NOMO-1 (cell line): ENCODE measurements around the gene KCNQ1.
A peak's percentile ranks its signal among the peaks of the same experiment; 100 is the strongest.

ENCODE experiments used
- DNase-seq, 2 experiments: peaks; one replicate each; lab custom pipeline; 2025; ENCODE audit not compliant: unreplicated experiment in 2 of 2; lab: John Stamatoyannopoulos, UW

Gene KCNQ1

GRCh38 chr11:2859699-2860037, 414.9 kb downstream of the KCNQ1 start:
- DNase-seq = no peak

- DNase-seq = peak; percentile 27 to 56
Observed at GRCh38 chr11:2860636-2861035, 415.8 kb downstream of the KCNQ1 start.

- DNase-seq = no peak
Observed at GRCh38 chr11:2862395-2863275, 417.8 kb downstream of the KCNQ1 start.

- DNase-seq = no peak
Observed at GRCh38 chr11:2863276-2863618, 418.4 kb downstream of the KCNQ1 start.

- no peak for DNase-seq
Observed at GRCh38 chr11:2864901-2865300, 420.1 kb downstream of the KCNQ1 start.

GRCh38 chr11:2865922-2866577, 421.2 kb downstream of the KCNQ1 start:
- no peak for DNase-seq

- DNase-seq = no peak
Observed at GRCh38 chr11:2867142-2867541, 422.3 kb downstream of the KCNQ1 start.

GRCh38 chr11:2867722-2868505, 423.1 kb downstream of the KCNQ1 start:
- no peak for DNase-seq

GRCh38 chr11:2868506-2869133, 423.8 kb downstream of the KCNQ1 start:
- no peak for DNase-seq

- no peak for DNase-seq
Observed at GRCh38 chr11:2869134-2869526, 424.3 kb downstream of the KCNQ1 start.

GRCh38 chr11:2869561-2870427, 425.0 kb downstream of the KCNQ1 start:
- DNase-seq = no peak

GRCh38 chr11:2870460-2870859, 425.7 kb downstream of the KCNQ1 start:
- DNase-seq = no peak

- DNase-seq = no peak
Observed at GRCh38 chr11:2870969-2871680, 426.3 kb downstream of the KCNQ1 start.

GRCh38 chr11:2874963-2875362, 430.2 kb downstream of the KCNQ1 start:
- no peak for DNase-seq

GRCh38 chr11:2877474-2877873, 432.7 kb downstream of the KCNQ1 start:
- no peak for DNase-seq

- DNase-seq = no peak
Observed at GRCh38 chr11:2878782-2879181, 434.0 kb downstream of the KCNQ1 start.

GRCh38 chr11:2880646-2881045, 435.8 kb downstream of the KCNQ1 start:
- DNase-seq = no peak

- no peak for DNase-seq
Observed at GRCh38 chr11:2881076-2881980, 436.5 kb downstream of the KCNQ1 start.

GRCh38 chr11:2881981-2882375, 437.2 kb downstream of the KCNQ1 start:
- no peak for DNase-seq
